GM12864 (cell line): ENCODE results near the gene HOXD1.

Experiments
- DNase-seq: peaks from one replicate; pipeline ENCODE4 v3.0.0-alpha.2; 2011; ENCODE audit warnings: low read depth
- H3K4me3 ChIP-seq: 2 replicates; pipeline ENCODE4 v1.5.1; 2011; ENCODE audit warnings: mild to moderate bottlenecking, low read depth, low read length, control low read depth
- TF ChIP-seq, protein P1 (sequence below): IDR thresholded peaks from 2 replicates; pipeline ENCODE4 v1.5.1; 2011; ENCODE audit warnings: low read depth, mild to moderate bottlenecking, moderate library complexity, low read length, control low read depth, inconsistent platforms; ENCODE audit errors: missing control alignments

HOXD1 gene

DNA sequence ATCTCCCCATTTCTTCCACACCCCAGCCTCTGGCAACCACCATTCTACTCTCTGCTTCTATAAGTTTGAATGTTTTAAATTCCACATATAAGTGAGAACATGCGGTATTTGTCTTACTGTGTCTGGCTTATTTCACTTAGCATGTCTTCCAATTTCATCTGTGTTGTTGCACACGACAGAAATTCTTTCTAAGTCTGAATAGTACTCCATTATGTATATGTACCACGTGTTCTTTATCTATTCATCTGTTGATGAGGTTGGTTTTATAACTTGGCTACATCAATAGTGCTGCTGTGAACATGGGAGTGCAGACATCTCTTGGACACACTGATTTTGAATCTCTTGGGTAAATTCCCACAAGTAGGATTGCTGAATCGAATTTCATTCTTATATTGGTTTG, 49.0 kb downstream of the HOXD1 start:
- TF ChIP-seq, protein P1, sequence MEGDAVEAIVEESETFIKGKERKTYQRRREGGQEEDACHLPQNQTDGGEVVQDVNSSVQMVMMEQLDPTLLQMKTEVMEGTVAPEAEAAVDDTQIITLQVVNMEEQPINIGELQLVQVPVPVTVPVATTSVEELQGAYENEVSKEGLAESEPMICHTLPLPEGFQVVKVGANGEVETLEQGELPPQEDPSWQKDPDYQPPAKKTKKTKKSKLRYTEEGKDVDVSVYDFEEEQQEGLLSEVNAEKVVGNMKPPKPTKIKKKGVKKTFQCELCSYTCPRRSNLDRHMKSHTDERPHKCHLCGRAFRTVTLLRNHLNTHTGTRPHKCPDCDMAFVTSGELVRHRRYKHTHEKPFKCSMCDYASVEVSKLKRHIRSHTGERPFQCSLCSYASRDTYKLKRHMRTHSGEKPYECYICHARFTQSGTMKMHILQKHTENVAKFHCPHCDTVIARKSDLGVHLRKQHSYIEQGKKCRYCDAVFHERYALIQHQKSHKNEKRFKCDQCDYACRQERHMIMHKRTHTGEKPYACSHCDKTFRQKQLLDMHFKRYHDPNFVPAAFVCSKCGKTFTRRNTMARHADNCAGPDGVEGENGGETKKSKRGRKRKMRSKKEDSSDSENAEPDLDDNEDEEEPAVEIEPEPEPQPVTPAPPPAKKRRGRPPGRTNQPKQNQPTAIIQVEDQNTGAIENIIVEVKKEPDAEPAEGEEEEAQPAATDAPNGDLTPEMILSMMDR, result no peak
- H3K4me3 ChIP-seq, result no peak overlapping the region
- no peak for DNase-seq

DNA sequence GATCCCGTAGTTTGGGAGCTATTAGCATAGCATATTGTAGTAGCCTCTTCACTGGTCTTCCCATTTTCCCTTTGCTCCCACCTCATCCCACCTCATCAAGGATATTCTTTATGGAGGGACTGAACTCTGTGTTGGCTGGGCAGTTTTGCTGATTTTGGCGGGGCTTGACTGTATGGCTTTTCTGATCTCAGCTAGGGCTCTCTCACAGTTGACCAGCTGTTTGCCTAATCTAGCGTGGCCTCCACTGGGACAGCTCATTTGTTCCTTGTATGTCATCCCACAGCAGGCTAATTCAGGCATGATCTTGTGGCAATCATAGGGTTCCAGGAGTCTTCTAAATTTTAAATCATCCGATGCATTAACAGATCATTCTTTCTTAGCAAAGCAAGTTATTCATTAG, 50.6 kb downstream of the HOXD1 start:
- no peak overlapping the region for H3K4me3 ChIP-seq
- DNase-seq, result no peak
- TF ChIP-seq, protein P1, result no peak

GRCh38 chr2:176240301-176240700, 51.8 kb downstream of the HOXD1 start:
- H3K4me3 ChIP-seq, result no peak overlapping the region
- DNase-seq, result no peak
- TF ChIP-seq, protein P1, result no peak
